ENCODE measurements around the gene ARMS2. TPM values are rescaled to one million over a fixed set of nuclear protein-coding genes. Genes with fewer than 3 reads are reported as not detected.

ARMS2 gene
- total RNA-seq, 2 donors from 2014 or later = not detected

- Histone ChIP-seq H3K27ac (ENCODE audit: low read depth, low read length) (no peak overlapping the region), H3K36me3 (ENCODE audit: control insufficient read depth, insufficient read depth, low read length) (no peaks in the 10 kb centered on the region), H3K27me3 (ENCODE audit: control insufficient read depth, insufficient read depth, low read length, poor library complexity, severe bottlenecking) (peaks cover 8% of the 10 kb centered on the region), H3K9ac (ENCODE audit: extremely low read depth, low read length, poor library complexity, severe bottlenecking) (no peak overlapping the region), H3K4me1 (ENCODE audit: control insufficient read depth, insufficient read depth, low read length) (no peaks in the 10 kb centered on the region), H3K4me3 (ENCODE audit: low read length) (no peak overlapping the region), H3K9me3 (ENCODE audit: control insufficient read depth, low read length) (peaks cover 13% of the 10 kb centered on the region)
- no peak for TF ChIP-seq CTCF (conservative IDR thresholded peaks at IDR 0.05)
- Mint-ChIP-seq H3K4me3 (no peak overlapping the region), H3K36me3 (ENCODE audit: low read depth) (no peaks in the 10 kb centered on the region), H3K9me3 (peaks cover 16% of the 10 kb centered on the region), H3K27ac (no peak overlapping the region), H3K27me3 (ENCODE audit: insufficient read depth) (peaks cover 7% of the 10 kb centered on the region), H3K4me1 (no peaks in the 10 kb centered on the region)
- WGBS, 2 experiments (ENCODE audit: insufficient coverage in 1 of 2, insufficient read length in 1 of 2) = 92 to 100% methylated on average over 1 to 3 of the region's 3 CpGs
- DNase-seq = no peak
Measured at GRCh38 chr10:122448600-122448999, 5.9 kb upstream of the ARMS2 start.

- Mint-ChIP-seq H3K4me1 (no peaks in the 10 kb centered on the region), H3K4me3 (no peak overlapping the region), H3K27ac (no peak overlapping the region), H3K27me3 (ENCODE audit: insufficient read depth) (peaks cover 7% of the 10 kb centered on the region), H3K9me3 (peaks cover 16% of the 10 kb centered on the region), H3K36me3 (ENCODE audit: low read depth) (no peaks in the 10 kb centered on the region)
- peaks cover 8% of the 10 kb centered on the region for H3K27me3 ChIP-seq (ENCODE audit: control insufficient read depth, insufficient read depth, low read length, poor library complexity, severe bottlenecking)
- H3K27ac ChIP-seq (ENCODE audit: low read depth, low read length) = no peak overlapping the region
- H3K36me3 ChIP-seq (ENCODE audit: control insufficient read depth, insufficient read depth, low read length) = no peaks in the 10 kb centered on the region
- no peak for TF ChIP-seq CTCF (conservative IDR thresholded peaks at IDR 0.05)
- peaks cover 13% of the 10 kb centered on the region for H3K9me3 ChIP-seq (ENCODE audit: control insufficient read depth, low read length)
- no peak overlapping the region for H3K4me3 ChIP-seq (ENCODE audit: low read length)
- 86 to 95% methylated on average over 2 to 4 of the region's 4 CpGs for WGBS, 2 experiments (ENCODE audit: insufficient coverage in 1 of 2, insufficient read length in 1 of 2)
- H3K9ac ChIP-seq (ENCODE audit: extremely low read depth, low read length, poor library complexity, severe bottlenecking) = no peak overlapping the region
- DNase-seq = no peak
- no peaks in the 10 kb centered on the region for H3K4me1 ChIP-seq (ENCODE audit: control insufficient read depth, insufficient read depth, low read length)
Measured at GRCh38 chr10:122449153-122449552, 5.3 kb upstream of the ARMS2 start.

GRCh38 chr10:122450353-122450990 lies 4.0 kb upstream of the ARMS2 start:
- no peaks in the 10 kb centered on the region for H3K36me3 Mint-ChIP-seq (ENCODE audit: low read depth)
- WGBS, 2 experiments (ENCODE audit: insufficient coverage in 1 of 2, insufficient read length in 1 of 2) = 90% methylated on average over 10 to 14 of the region's 14 CpGs
- H3K9ac ChIP-seq (ENCODE audit: extremely low read depth, low read length, poor library complexity, severe bottlenecking) = no peak overlapping the region

More at GRCh38 chr10:122450353-122450990, 4.0 kb upstream of the ARMS2 start:
- TF ChIP-seq CTCF (conservative IDR thresholded peaks at IDR 0.05) = no peak
- Histone ChIP-seq H3K27ac (ENCODE audit: low read depth, low read length) (no peak overlapping the region), H3K36me3 (ENCODE audit: control insufficient read depth, insufficient read depth, low read length) (no peaks in the 10 kb centered on the region), H3K9me3 (ENCODE audit: control insufficient read depth, low read length) (peaks cover 13% of the 10 kb centered on the region), H3K27me3 (ENCODE audit: control insufficient read depth, insufficient read depth, low read length, poor library complexity, severe bottlenecking) (peaks cover 8% of the 10 kb centered on the region), H3K4me3 (ENCODE audit: low read length) (no peak overlapping the region), H3K4me1 (ENCODE audit: control insufficient read depth, insufficient read depth, low read length) (no peaks in the 10 kb centered on the region)
- peaks cover 7% of the 10 kb centered on the region for H3K27me3 Mint-ChIP-seq (ENCODE audit: insufficient read depth)
- no peak overlapping the region for H3K4me3 Mint-ChIP-seq
- no peaks in the 10 kb centered on the region for H3K4me1 Mint-ChIP-seq
- peaks cover 13% of the 10 kb centered on the region for H3K9me3 Mint-ChIP-seq
- H3K27ac Mint-ChIP-seq = no peak overlapping the region
- DNase-seq = no peak
